Keratinocyte (primary cell): ENCODE measurements around the gene APPL1. TPM values are rescaled to one million over a fixed set of nuclear protein-coding genes. Genes with fewer than 3 reads are reported as not detected.

Source experiments
- DNase-seq: peaks from one replicate; pipeline ENCODE4 v3.0.0-alpha.2; 2011; ENCODE audit warnings: low read depth, missing footprints, low spot score
- FAIRE-seq: peaks from 2 replicates; lab custom pipeline; 2011; peaks lifted over from hg19 to GRCh38; lab: Jason Lieb, UNC
- H2AFZ ChIP-seq: 2 replicates; pipeline ENCODE4 v1.6.0; 2012; ENCODE audit warnings: low read length, control low read depth, inconsistent platforms; ENCODE audit not compliant: control insufficient read depth
- H3K27ac ChIP-seq: 2 replicates; pipeline ENCODE4 v1.5.1; 2011; ENCODE audit warnings: low read length; ENCODE audit not compliant: control insufficient read depth, insufficient read depth
- H3K27me3 ChIP-seq: 3 replicates; pipeline ENCODE4 v1.6.0; 2011; ENCODE audit warnings: low read length; ENCODE audit not compliant: control insufficient read depth, insufficient read depth; ENCODE audit errors: extremely low read depth
- H3K36me3 ChIP-seq, 2 experiments: 2 replicates in 1 of 2; 3 replicates in 1 of 2; pipeline ENCODE4 v1.5.1; 2011; ENCODE audit warnings: low read length in 2 of 2, mild to moderate bottlenecking in 1 of 2; ENCODE audit not compliant: control insufficient read depth in 2 of 2, insufficient read depth in 2 of 2; ENCODE audit errors: extremely low read depth in 1 of 2
- H3K4me1 ChIP-seq: 3 replicates; pipeline ENCODE4 v1.5.1; 2011; ENCODE audit warnings: low read length; ENCODE audit not compliant: control insufficient read depth, insufficient read depth; ENCODE audit errors: extremely low read depth
- H3K4me2 ChIP-seq: 3 replicates; pipeline ENCODE4 v1.6.0; 2011; ENCODE audit warnings: low read depth, low read length; ENCODE audit not compliant: control insufficient read depth, insufficient read depth; ENCODE audit errors: extremely low read depth
- H3K4me3 ChIP-seq, 3 experiments: fragments of 200-600 bp in 1 of 3; sonication (generic) in 1 of 3; 2 replicates in 2 of 3; 3 replicates in 1 of 3; pipeline ENCODE4 v1.5.1; 2011 to 2016; ENCODE audit warnings: low read length in 3 of 3, mild to moderate bottlenecking in 3 of 3, control low read depth in 2 of 3, inconsistent platforms in 1 of 3, low read depth in 1 of 3, mixed read lengths in 1 of 3, mixed run types in 1 of 3, moderate library complexity in 1 of 3; ENCODE audit not compliant: control insufficient read depth in 2 of 3, insufficient read depth in 2 of 3; ENCODE audit errors: extremely low read depth in 1 of 3
- H3K79me2 ChIP-seq: 2 replicates; pipeline ENCODE4 v1.6.0; 2012; ENCODE audit warnings: low read length; ENCODE audit not compliant: control insufficient read depth, insufficient read depth
- H3K9ac ChIP-seq: 3 replicates; pipeline ENCODE4 v1.6.0; 2011; ENCODE audit warnings: low read length; ENCODE audit not compliant: control insufficient read depth, insufficient read depth; ENCODE audit errors: extremely low read depth
- H3K9me1 ChIP-seq: 3 replicates; pipeline ENCODE4 v1.6.0; 2011; ENCODE audit warnings: low read length; ENCODE audit not compliant: control insufficient read depth, insufficient read depth; ENCODE audit errors: extremely low read depth
- H3K9me3 ChIP-seq: 2 replicates; pipeline ENCODE4 v1.5.1; 2012; ENCODE audit warnings: low read depth, low read length; ENCODE audit not compliant: control insufficient read depth
- H4K20me1 ChIP-seq: 3 replicates; pipeline ENCODE4 v1.6.0; 2011; ENCODE audit warnings: low read length; ENCODE audit not compliant: control insufficient read depth, insufficient read depth; ENCODE audit errors: extremely low read depth
- EZH2 ChIP-seq: IDR thresholded peaks from one replicate; pipeline ENCODE4 v1.6.1; 2012; ENCODE audit warnings: inconsistent platforms, mild to moderate bottlenecking, low read length, moderate library complexity
- dilution Hi-C: fragments of 300-500 bp; cut with MboI; formaldehyde crosslinking; loops from one replicate; pipeline ENCODE4 v1.7.0; 2020; ENCODE audit warnings: low sequenced_read_pairs; ENCODE audit not compliant: extremely low pct_ligation_motif_present
- polyA plus RNA-seq, 5 experiments: library from polyadenylated mRNA; depleted of rRNA in 3 of 5; stranded (reverse) in 3 of 5; stranded (forward) in 1 of 5; unstranded in 1 of 5; fragments of >200 nt; gene quantifications; 1 replicate in 1 of 5; 2 replicates in 3 of 5; 3 replicates in 1 of 5; pipeline versions ENCODE4 v1.2.1 to v1.2.3, GENCODE V29; 2011 to 2012; ENCODE audit warnings: missing spikeins in 2 of 5, low read depth in 1 of 5, low replicate concordance in 1 of 5
- TF ChIP-seq, protein P1 (sequence below), 3 experiments: IDR thresholded peaks in 1 of 3; conservative IDR thresholded peaks in 1 of 3; optimal IDR thresholded peaks in 1 of 3; 2 replicates in 2 of 3; 3 replicates in 1 of 3; pipeline versions ENCODE3 to v1.5.1; 2011; ENCODE audit warnings: low read length in 3 of 3, mild to moderate bottlenecking in 3 of 3, moderate library complexity in 2 of 3, control low read depth in 1 of 3, inconsistent platforms in 1 of 3; ENCODE audit not compliant: insufficient read depth in 2 of 3; ENCODE audit errors: extremely low read depth in 1 of 3

The APPL1 gene
- polyA plus RNA-seq, 1 donor (not counting 4 experiments of a cell fraction or from before 2014, with no cell fraction given): 25.6 TPM

DNA sequence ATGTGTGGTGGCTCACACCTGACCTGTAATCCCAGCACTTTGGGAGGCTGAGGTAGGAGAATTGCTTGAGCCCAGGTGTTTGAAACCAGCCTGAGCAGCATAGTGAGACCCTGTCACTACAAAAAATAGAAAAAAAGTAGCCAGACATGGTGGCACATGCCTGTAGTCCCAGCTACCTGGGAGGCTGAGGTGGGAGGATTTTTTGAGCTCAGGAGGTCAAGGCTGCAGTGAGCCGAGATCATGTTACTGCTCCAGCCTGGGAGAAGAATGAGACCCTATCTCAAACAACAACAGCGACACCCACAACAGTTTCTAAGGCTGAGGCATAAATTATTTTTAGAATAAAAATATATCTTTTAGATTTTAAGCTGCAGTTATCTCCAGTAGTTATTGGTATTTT, 6.3 kb downstream of the APPL1 start:
- H3K79me2 ChIP-seq: peaks cover 23% of the 10 kb centered on the region
- no peak overlapping the region for H3K27ac ChIP-seq
- TF ChIP-seq, protein P1, sequence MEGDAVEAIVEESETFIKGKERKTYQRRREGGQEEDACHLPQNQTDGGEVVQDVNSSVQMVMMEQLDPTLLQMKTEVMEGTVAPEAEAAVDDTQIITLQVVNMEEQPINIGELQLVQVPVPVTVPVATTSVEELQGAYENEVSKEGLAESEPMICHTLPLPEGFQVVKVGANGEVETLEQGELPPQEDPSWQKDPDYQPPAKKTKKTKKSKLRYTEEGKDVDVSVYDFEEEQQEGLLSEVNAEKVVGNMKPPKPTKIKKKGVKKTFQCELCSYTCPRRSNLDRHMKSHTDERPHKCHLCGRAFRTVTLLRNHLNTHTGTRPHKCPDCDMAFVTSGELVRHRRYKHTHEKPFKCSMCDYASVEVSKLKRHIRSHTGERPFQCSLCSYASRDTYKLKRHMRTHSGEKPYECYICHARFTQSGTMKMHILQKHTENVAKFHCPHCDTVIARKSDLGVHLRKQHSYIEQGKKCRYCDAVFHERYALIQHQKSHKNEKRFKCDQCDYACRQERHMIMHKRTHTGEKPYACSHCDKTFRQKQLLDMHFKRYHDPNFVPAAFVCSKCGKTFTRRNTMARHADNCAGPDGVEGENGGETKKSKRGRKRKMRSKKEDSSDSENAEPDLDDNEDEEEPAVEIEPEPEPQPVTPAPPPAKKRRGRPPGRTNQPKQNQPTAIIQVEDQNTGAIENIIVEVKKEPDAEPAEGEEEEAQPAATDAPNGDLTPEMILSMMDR (optimal IDR thresholded peaks at IDR 0.05 in 1 of 3, IDR thresholded peaks at IDR 0.05 in 1 of 3, conservative IDR thresholded peaks at IDR 0.05 in 1 of 3; ENCODE audit: extremely low read depth in 1 of 3, insufficient read depth in 2 of 3, low read length in 3 of 3): no peak
- no peak for TF ChIP-seq EZH2
- H3K4me3 ChIP-seq: no peak overlapping the region
- H3K4me1 ChIP-seq: peaks cover 13% of the 10 kb centered on the region
- no peaks in the 10 kb centered on the region for H4K20me1 ChIP-seq
- H3K9me1 ChIP-seq: no peaks in the 10 kb centered on the region
- no peaks in the 10 kb centered on the region for H3K27me3 ChIP-seq
- DNase-seq (no peak), FAIRE-seq (no peak)
- no peak overlapping the region for H2AFZ ChIP-seq
- no peak overlapping the region for H3K9ac ChIP-seq
- dilution Hi-C loops: no loop called here
- H3K4me2 ChIP-seq: no peak overlapping the region
- no peaks in the 10 kb centered on the region for H3K9me3 ChIP-seq
- H3K36me3 ChIP-seq: no peaks in the 10 kb centered on the region

DNA sequence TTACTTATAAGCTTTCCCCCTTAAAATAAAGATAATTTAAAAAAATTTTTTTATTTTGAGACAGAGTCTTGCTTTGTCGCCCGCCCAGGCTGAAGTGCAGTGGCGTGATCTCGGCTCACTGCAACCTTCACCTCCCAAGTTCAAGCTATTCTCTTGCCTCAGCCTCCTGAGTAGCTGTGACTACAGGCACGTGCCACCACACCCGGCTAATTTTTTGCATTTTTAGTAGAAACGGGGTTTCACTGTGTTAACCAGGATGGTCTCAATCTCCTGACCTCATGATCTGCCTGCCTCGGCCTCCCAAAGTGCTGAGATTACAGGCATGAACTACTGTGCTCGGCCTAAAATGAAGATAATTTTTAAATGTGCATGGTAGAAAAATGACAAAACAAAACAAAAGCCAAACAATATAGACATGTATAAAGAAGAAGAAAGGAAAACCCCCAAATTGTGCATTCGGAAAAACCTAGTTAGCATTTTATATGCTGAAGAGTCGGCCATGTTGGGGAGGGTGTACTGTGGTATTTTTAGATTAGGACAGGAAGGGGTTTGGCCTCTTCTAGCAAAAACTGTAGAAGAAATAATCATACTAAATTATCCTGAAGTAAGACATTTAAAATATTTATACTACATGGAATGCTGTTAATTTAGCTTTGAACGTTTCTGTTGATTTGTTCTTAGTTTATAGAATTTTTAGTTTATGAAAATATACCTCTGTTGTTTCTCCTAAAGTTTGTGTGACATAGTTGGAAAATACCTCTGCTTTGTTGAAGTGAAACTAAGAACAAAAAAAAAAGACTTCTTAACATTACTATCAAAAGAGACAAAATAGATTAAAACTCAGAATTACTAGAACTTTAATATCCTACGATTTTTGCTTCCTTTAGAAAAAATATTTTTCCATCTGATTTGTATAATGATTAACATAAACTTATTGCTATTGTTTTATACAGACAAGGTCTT, 7.4 kb downstream of the APPL1 start:
- TF ChIP-seq EZH2: no peak
- TF ChIP-seq, protein P1 (optimal IDR thresholded peaks at IDR 0.05 in 1 of 3, IDR thresholded peaks at IDR 0.05 in 1 of 3, conservative IDR thresholded peaks at IDR 0.05 in 1 of 3; ENCODE audit: extremely low read depth in 1 of 3, insufficient read depth in 2 of 3, low read length in 3 of 3): no peak
- Histone ChIP-seq H3K79me2 (peaks cover 23% of the 10 kb centered on the region), H4K20me1 (no peaks in the 10 kb centered on the region), H3K4me3 (no peak overlapping the region), H3K4me2 (no peak overlapping the region), H3K9ac (no peak overlapping the region), H3K9me3 (no peaks in the 10 kb centered on the region), H3K36me3 (peaks cover 0 to 2% of the 10 kb centered on the region in 2 experiments), H3K27ac (no peak overlapping the region), H3K27me3 (no peaks in the 10 kb centered on the region), H3K4me1 (peaks cover 3% of the 10 kb centered on the region), H3K9me1 (no peaks in the 10 kb centered on the region), H2AFZ (no peak overlapping the region)
- DNase-seq (no peak), FAIRE-seq (no peak)
- dilution Hi-C loops: no loop called here
